GM13977 (cell line): ENCODE results near the gene SPIC.

Experiments
- DNase-seq: peaks from one replicate; pipeline ENCODE4 v3.0.0; 2012; ENCODE audit warnings: low spot score
- CTCF ChIP-seq: IDR thresholded peaks from 2 replicates; pipeline ENCODE4 v1.5.1; 2012; ENCODE audit warnings: mild to moderate bottlenecking, control low read depth; ENCODE audit not compliant: insufficient read depth; ENCODE audit errors: extremely low read depth, missing control alignments
- in situ Hi-C: fragments of 300-500 bp; cut with MboI; formaldehyde crosslinking; loops from one replicate; pipeline ENCODE4 v1.12.0; 2022; ENCODE audit warnings: low sequenced_read_pairs, low pct_unique_long_range_greater_than_20kb, mixed read lengths, inconsistent platforms; ENCODE audit not compliant: unreplicated experiment

The SPIC gene

GRCh38 chr12:101501410-101501995 is 26.4 kb downstream of the SPIC start:
- no peak for DNase-seq
- no peak for TF ChIP-seq CTCF
- in situ Hi-C loops, result no loop called here

- in situ Hi-C loops, result no loop called here
- DNase-seq, result no peak
Measured at GRCh38 chr12:101521136-101521535, 46.0 kb downstream of the SPIC start.

GRCh38 chr12:101527682-101528081 is 52.5 kb downstream of the SPIC start:
- TF ChIP-seq CTCF, result no peak
- DNase-seq, result no peak
- in situ Hi-C loops, result no loop called here

More at GRCh38 chr12:101521136-101521535, 46.0 kb downstream of the SPIC start:
- TF ChIP-seq CTCF, result no peak

- TF ChIP-seq CTCF, result no peak
- in situ Hi-C loops, result no loop called here
- no peak for DNase-seq
Measured at GRCh38 chr12:101536069-101536674, 61.0 kb downstream of the SPIC start.
